HG02840 (cell line): ENCODE measurements around the gene ARHGAP42.

Source experiments
- ATAC-seq: cut with Tn5 transposase; IDR thresholded peaks from one replicate; pipeline ENCODE4 v1.9.1; 2021; ENCODE audit warnings: mild to moderate bottlenecking, moderate library complexity, moderate number of reproducible peaks; ENCODE audit not compliant: unreplicated experiment, low FRiP score

ARHGAP42 gene

DNA sequence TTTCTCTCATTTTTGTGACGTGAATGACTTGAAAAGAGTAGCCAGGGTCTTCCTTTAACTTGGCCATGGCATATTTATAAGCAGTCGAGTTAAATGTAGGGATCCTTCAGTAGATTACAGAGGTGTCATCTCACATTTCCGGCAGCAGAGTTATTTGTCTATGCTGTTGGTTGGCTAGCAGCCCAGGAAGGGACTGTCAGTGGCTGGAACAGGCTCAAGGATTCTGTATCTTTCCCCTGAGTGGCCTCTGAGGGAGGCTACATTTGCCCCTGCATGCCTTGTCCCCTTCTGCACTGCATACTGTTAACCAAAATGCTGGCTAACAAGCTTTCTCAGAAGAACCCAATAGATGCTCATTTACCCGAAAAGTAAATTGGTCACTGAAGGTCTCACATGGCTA lies 254.9 kb downstream of the ARHGAP42 start:
- no peak for ATAC-seq

DNA sequence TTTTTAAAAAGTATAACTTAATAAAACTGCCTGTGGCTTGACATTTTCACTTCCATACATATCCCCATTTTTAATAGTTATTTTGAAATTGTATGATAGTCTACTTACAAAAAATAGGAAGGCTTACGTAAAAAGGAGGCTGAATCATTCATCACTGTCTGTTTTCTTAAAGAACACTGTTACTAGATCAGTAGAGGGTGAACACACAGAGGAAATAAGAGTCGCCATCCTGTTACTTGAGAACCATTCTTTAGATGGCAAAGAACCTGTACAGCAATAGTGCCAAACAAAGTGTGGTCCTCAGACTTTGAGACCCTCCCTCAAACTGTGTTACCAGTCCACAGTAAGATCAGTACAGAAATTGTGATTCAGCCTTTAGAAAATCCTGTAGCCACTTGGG lies 261.8 kb downstream of the ARHGAP42 start:
- ATAC-seq: no peak

GRCh38 chr11:100949443-100949842 lies 262.4 kb downstream of the ARHGAP42 start:
- no peak for ATAC-seq

- no peak for ATAC-seq
Measured at GRCh38 chr11:100955318-100955717, 268.2 kb downstream of the ARHGAP42 start.

GRCh38 chr11:100956351-100956750 lies 269.3 kb downstream of the ARHGAP42 start:
- ATAC-seq: no peak

DNA sequence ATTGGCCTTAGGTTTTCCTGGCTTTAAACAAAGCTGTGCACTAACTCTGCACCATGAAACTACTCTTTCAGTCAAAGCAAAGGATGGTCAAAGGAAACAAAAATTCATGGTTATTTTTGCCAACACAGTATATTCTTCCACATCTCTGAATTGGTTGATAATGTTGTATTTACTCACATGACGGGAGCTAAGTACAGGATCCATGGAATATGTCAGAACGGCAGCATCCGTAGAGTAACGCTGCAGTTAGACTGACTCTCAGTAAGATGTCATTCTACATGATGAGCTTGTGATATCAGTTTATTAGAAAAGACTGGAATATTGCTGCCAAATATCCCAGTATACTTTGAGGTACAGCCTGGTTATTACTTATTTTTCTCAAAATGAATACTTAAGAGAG lies 270.4 kb downstream of the ARHGAP42 start:
- ATAC-seq: no peak

DNA sequence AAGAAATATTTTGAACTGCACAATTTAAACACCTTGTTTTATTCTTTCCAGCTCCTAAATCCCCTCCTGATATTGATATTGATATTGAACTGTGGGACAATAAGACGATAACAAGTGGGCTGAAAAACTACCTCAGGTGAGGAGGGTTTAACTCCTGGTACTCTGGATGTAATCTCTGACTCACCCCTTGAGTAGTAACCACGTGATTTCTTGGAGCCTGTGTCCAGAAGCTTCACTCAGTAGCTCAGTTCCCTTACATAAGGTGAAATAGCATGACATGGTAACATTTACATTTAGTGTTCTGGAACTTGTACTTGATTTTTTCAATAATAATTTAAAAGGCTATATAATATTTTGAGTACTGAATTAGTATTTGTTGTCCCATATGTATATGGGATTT lies 274.5 kb downstream of the ARHGAP42 start:
- no peak for ATAC-seq

DNA sequence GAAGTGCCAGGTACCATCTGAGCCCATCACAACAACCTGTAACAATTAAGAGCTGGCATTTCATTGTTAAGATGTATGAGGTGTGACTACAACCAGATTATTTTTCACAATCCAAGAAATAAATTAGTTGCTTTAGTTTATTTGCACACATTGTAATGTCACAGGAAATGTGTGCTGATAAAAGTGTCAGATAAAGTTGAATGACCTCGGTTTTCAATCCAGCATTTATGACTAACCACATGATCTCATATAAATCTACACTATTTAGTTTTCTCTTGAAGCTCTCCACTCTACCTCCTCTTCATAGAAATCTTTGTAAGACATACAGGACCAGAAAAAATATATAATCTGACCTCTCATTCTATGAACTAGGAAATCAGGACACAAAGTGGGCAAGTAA lies 276.3 kb downstream of the ARHGAP42 start:
- no peak for ATAC-seq

GRCh38 chr11:100964435-100964834 lies 277.3 kb downstream of the ARHGAP42 start:
- no peak for ATAC-seq

DNA sequence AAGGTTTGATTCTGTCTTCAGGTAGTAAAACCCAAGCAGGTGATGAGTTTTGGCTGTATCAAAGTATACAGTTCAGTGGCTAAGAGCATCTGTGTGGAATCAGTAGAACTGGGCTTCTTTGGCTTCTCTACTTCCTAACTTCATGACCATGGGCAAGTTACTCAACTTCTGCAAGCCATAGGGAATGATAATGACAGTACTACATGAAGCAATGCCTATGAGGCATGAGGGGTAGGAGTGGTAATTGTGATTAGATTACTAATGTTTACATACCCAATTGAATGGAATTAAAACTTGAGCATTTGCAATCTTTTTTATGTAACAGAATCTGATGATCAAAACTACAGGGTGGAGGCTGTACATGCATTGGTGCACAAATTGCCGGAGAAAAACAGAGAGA lies 278.3 kb downstream of the ARHGAP42 start:
- no peak for ATAC-seq

DNA sequence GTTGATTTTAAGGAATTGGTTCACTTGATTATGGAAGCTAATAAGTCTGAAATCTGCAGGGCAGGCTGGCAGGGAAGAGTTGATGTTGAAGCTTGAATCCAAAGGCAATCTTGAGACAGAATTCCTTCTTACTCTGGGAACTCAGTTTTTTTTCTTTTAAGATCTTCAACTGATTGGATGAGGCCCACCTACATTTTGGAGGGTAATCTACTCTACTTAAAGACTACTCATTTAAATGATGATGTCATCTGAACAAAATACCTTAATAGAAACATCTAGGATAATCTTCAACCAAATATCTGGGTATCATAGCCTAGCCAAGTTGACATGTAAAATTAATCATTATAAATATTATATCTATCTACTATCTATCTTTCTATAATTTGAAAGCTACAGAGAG lies 279.3 kb downstream of the ARHGAP42 start:
- no peak for ATAC-seq

GRCh38 chr11:100969008-100969407 lies 281.9 kb downstream of the ARHGAP42 start:
- no peak for ATAC-seq

GRCh38 chr11:100970283-100971164 lies 283.4 kb downstream of the ARHGAP42 start:
- ATAC-seq: no peak

GRCh38 chr11:100972046-100972445 lies 285.0 kb downstream of the ARHGAP42 start:
- ATAC-seq: no peak

DNA sequence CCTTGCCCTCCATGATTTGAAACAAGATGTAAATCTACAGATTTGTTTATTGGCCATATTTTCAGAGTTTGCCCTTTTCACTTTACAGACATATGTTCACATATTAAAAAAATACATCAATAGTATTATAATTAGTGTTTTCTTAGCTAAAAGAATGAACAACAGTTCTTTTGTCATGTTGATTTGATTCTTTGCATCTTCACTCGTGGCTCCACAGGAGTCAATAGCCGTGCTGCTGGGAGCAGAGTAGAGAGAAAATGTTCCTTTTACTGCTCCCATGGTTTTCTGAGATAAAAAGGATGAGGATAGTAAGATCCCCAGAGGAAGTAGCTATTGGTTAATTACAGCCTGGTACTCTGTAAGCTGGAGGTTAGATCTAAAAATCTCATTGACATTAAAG lies 291.4 kb downstream of the ARHGAP42 start:
- no peak for ATAC-seq

- no peak for ATAC-seq
Measured at GRCh38 chr11:100978939-100979338, 291.9 kb downstream of the ARHGAP42 start.

GRCh38 chr11:100980156-100980555 lies 293.1 kb downstream of the ARHGAP42 start:
- ATAC-seq: no peak

DNA sequence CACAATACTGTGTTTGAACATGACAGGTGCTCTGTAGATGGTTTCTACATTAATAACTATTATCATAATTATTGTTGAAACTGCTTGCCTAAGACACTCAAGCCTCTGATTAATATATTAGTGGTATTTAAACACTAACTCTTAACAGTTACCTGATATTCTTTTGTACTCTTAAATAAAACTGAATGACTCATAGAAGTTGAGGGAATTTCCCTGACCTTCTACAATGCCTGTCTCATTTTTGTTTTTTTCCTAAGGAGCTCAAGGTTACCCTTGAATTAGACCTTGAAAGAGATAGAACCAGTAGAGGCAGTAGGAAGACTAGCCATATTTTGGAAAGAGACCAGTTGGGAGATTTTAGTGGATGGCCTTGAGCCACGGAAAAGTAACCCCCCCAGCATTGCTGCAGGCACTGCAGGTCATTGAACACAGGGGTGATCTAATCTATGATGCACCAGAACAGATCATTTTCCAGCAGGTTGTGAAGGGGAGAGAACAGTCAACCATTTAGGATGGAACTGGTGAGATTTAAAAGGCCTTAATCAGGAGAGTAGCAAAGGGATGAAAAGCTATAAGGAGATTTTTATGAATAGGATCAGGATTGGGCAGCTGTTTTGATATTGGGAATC lies 294.2 kb downstream of the ARHGAP42 start:
- no peak for ATAC-seq

GRCh38 chr11:100984668-100985067 lies 297.6 kb downstream of the ARHGAP42 start:
- ATAC-seq: no peak

DNA sequence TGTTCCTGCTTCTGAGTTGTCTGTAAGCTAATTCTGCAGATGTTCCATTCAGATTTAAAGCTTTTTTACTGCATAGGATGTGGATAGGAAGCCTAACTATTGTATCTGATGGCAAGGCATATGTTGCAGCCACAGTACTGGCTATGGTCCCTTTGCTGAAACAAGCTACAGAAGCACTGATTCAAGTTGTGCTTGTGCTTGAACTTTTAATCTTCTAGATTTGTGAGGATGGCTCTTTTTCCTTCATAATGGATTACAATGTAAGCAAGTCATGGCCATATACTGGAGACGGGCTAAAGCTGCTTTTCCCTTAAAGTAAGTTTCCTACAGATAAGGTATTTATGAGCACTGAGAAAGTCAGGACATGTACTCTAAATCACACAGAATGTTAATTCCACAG lies 303.8 kb downstream of the ARHGAP42 start:
- ATAC-seq: no peak

DNA sequence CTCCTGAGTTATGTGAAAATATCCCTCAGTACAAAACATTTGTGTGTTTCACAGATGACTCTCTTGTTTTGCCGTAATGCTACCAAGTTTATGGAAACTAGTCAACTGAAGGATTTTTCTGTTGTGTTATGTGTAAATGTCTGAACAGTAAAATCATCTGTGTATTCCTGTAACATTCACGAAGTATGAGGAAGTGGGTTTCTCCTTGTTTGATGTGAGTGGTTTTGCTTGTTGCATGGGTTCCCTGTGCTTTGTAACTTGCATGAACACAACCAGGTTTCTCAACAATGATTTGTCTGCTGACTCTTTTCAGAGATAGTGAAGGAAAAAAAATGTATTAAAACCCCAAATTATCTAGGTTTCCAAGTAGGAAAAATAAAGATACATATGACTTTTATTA lies 304.5 kb downstream of the ARHGAP42 start:
- no peak for ATAC-seq

DNA sequence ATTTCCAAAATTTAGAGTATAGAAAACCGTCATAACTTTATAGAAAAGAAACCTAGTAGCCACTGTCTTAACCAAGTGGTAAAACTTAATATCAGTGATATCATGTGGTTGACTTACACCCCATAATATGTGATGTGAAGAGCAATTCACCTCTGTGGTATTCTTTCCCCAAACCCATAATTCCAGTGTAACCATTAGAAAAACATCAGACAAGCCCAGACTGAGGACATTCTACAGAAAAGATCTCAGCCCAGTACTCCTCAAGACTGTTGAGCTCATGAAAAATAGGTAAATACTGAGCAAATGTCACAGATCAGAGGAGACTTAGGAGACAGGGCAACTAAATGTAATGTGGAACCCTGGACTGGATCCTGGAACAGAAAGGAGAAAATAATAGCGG lies 307.9 kb downstream of the ARHGAP42 start:
- no peak for ATAC-seq
